Measurements from ENCODE around the gene NCK2.
"Not testable (repeated sequence)": the region's sequence is repeated elsewhere in the genome, so short reads cannot be mapped to it uniquely, and the experiment has no call there.

NCK2 gene

DNA sequence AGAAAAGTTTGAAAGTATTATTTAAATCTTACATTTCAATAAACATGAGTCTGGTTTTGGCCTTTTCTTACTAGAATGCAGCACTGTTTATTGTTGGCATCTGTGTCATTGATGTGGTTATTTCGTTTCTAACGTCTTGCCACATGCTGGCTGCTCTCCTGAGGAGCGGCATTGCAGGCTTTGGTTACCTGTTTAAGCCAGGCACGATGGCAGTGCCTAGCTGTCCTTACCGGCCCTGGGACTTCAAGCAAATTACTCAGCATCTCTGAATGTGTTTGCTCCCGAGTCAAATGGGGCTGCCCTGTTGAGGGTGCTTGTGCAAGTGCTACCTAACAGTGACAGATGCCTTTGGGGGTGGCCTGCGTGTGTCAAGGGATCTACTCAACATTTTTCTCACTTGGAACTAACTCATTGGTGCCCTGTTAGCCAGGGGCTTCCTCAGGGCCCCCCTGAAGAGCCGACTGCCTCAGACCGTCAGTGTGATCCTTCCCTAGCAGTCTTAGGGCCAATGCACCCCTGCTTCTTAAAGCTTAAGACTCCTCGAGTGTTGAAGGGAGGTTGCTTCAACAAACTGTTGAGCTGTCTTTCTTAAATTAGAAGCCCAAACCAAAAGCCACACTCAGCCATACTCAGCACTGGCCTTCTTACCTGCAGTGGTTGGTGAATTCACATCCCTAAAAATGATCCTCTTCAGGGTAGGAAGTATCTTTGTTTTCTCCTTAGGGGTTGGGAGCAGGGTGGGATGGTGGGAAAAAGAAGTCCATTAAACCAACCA, 151.5 kb downstream of the NCK2 start:
- Histone ChIP-seq H3K4me1 (ENCODE audit: insufficient read depth, insufficient read length) (no peaks in the 10 kb centered on the region), H3K9ac (ENCODE audit: insufficient read length, low read depth) (no peak overlapping the region), H3K36me3 (ENCODE audit: insufficient read depth, insufficient read length, low read length) (peaks cover 24% of the 10 kb centered on the region), H3K4me3 (ENCODE audit: insufficient read length, low read depth) (no peak overlapping the region), H3K27me3 (ENCODE audit: insufficient read depth, insufficient read length) (no peaks in the 10 kb centered on the region), H3K9me3 (ENCODE audit: insufficient read depth, low read length) (peaks cover 12% of the 10 kb centered on the region)
- no peak for DNase-seq (ENCODE audit: low read depth, low spot score)
- TF ChIP-seq YY1 (IDR thresholded peaks at IDR 0.05; ENCODE audit: insufficient read depth, insufficient read length) (no peak), SUZ12 (IDR thresholded peaks at IDR 0.05; ENCODE audit: extremely low read depth, insufficient read depth, insufficient read length) (no peak), ZNF274 (IDR thresholded peaks at IDR 0.05; ENCODE audit: low read depth, low read length) (no peak)

DNA sequence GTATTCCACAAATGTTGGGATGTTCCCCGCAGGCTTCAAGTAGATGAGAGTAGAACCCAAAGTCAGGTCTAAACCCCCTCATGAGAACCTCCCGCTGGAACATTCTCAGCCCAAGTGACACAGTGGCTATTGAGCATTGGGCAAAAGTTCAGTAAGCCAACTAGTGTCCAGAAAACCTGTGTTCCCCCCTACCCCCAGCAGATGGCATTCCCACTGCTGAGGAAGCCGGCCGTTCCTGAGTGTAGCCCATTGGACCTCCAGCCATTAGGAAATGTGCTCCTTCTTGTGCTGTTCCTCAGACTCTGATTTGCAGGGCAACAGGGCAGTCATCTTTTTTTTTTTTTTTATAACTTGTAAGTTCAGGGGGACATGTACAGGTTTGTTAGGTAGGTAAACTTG, 152.1 kb downstream of the NCK2 start:
- Histone ChIP-seq H3K4me1 (ENCODE audit: insufficient read depth, insufficient read length) (no peaks in the 10 kb centered on the region), H3K4me3 (ENCODE audit: insufficient read length, low read depth) (no peak overlapping the region), H3K36me3 (ENCODE audit: insufficient read depth, insufficient read length, low read length) (peaks cover 24% of the 10 kb centered on the region), H3K27me3 (ENCODE audit: insufficient read depth, insufficient read length) (no peaks in the 10 kb centered on the region), H3K9ac (ENCODE audit: insufficient read length, low read depth) (no peak overlapping the region), H3K9me3 (ENCODE audit: insufficient read depth, low read length) (peaks cover 12% of the 10 kb centered on the region)
- TF ChIP-seq YY1 (IDR thresholded peaks at IDR 0.05; ENCODE audit: insufficient read depth, insufficient read length) (no peak), SUZ12 (IDR thresholded peaks at IDR 0.05; ENCODE audit: extremely low read depth, insufficient read depth, insufficient read length) (no peak), ZNF274 (IDR thresholded peaks at IDR 0.05; ENCODE audit: low read depth, low read length) (no peak)
- DNase-seq (ENCODE audit: low read depth, low spot score) = no peak

DNA sequence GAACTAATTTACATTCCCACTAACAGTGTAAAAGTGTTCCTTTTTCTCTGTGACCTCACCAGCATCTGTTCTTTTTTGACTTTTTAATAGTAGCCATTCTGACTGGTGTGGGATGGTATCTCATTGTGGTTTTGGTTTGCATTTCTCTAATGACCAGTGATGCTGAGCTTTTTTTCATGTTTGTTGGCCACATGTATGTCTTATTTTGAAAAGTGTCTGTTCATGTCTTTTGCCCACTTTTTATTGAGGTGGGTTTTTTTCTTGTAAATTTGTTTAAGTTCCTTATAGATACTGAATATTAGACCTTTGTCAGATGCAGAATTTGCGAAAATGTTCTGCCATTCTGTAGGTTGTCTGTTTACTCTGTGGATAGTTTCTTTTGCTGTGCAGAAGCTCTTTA, 153.0 kb downstream of the NCK2 start:
- not testable (repeated sequence) for H3K27me3 ChIP-seq (ENCODE audit: insufficient read depth, insufficient read length); DNase-seq (ENCODE audit: low read depth, low spot score); H3K4me1 ChIP-seq (ENCODE audit: insufficient read depth, insufficient read length); H3K9ac ChIP-seq (ENCODE audit: insufficient read length, low read depth); H3K4me3 ChIP-seq (ENCODE audit: insufficient read length, low read depth)
- Histone ChIP-seq H3K9me3 (ENCODE audit: insufficient read depth, low read length) (peaks cover 12% of the 10 kb centered on the region), H3K36me3 (ENCODE audit: insufficient read depth, insufficient read length, low read length) (peaks cover 24% of the 10 kb centered on the region)

DNA sequence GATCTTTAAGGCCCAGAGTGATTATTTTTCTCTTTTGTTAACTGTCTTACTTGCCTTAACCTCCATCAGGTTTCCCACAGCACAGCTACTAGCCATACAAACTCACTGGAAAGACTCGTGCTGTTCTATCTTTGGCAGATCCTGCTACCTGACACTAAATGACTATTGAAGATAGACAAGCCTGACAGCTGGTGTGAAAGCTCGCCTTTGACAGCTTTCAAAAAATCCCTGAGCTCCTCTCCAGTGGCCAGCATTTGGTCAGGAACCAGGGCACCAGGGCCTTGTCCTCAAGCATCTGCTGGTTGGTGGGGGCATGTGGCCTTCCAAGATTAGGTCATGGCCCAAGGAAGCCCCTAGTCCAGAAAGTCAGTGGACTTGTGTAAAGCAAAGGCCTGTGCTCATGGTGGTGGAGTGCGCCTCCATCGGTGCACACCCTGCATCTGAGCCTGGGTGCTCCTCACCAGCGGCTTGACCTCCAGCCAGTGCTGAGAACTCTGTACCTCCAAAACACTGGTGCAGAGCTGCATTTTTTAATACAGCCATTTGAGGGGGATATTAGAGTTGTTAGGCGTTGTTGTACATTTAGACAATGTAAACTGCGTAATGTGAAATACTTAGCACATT, 158.5 kb downstream of the NCK2 start:
- no peaks in the 10 kb centered on the region for H3K27me3 ChIP-seq (ENCODE audit: insufficient read depth, insufficient read length)
- H3K36me3 ChIP-seq (ENCODE audit: insufficient read depth, insufficient read length, low read length) = no peaks in the 10 kb centered on the region
- H3K9me3 ChIP-seq (ENCODE audit: insufficient read depth, low read length) = peaks cover 2% of the 10 kb centered on the region
- no peak for DNase-seq (ENCODE audit: low read depth, low spot score)
- no peak overlapping the region for H3K9ac ChIP-seq (ENCODE audit: insufficient read length, low read depth)
- TF ChIP-seq YY1 (IDR thresholded peaks at IDR 0.05; ENCODE audit: insufficient read depth, insufficient read length) = no peak
- TF ChIP-seq SUZ12 (IDR thresholded peaks at IDR 0.05; ENCODE audit: extremely low read depth, insufficient read depth, insufficient read length) = no peak
- no peak for TF ChIP-seq ZNF274 (IDR thresholded peaks at IDR 0.05; ENCODE audit: low read depth, low read length)
- H3K4me3 ChIP-seq (ENCODE audit: insufficient read length, low read depth) = no peak overlapping the region
- H3K4me1 ChIP-seq (ENCODE audit: insufficient read depth, insufficient read length) = no peaks in the 10 kb centered on the region

DNA sequence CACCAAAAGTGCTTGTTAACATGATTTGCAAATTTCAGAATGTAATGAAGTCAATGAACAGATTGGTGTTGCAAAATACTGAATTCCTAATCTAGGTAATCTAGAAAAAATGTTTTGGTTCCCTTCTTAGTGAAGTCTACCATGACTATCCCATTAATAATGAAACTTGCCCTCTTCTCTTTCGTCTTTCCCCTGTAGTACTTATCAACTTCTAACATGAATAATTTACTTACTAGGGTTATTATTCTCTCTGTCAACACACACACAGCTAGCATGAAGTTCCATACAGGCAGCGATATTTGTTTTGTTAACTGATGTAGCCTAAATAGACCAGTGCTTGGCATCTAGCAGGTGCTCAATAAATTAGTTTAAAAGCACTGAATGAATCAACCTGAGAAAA, 160.2 kb downstream of the NCK2 start:
- TF ChIP-seq SUZ12 (IDR thresholded peaks at IDR 0.05; ENCODE audit: extremely low read depth, insufficient read depth, insufficient read length) (no peak), YY1 (IDR thresholded peaks at IDR 0.05; ENCODE audit: insufficient read depth, insufficient read length) (no peak), ZNF274 (IDR thresholded peaks at IDR 0.05; ENCODE audit: low read depth, low read length) (no peak)
- Histone ChIP-seq H3K27me3 (ENCODE audit: insufficient read depth, insufficient read length) (no peaks in the 10 kb centered on the region), H3K36me3 (ENCODE audit: insufficient read depth, insufficient read length, low read length) (no peaks in the 10 kb centered on the region), H3K4me3 (ENCODE audit: insufficient read length, low read depth) (no peak overlapping the region), H3K4me1 (ENCODE audit: insufficient read depth, insufficient read length) (no peaks in the 10 kb centered on the region), H3K9me3 (ENCODE audit: insufficient read depth, low read length) (no peaks in the 10 kb centered on the region), H3K9ac (ENCODE audit: insufficient read length, low read depth) (no peak overlapping the region)
- no peak for DNase-seq (ENCODE audit: low read depth, low spot score)

DNA sequence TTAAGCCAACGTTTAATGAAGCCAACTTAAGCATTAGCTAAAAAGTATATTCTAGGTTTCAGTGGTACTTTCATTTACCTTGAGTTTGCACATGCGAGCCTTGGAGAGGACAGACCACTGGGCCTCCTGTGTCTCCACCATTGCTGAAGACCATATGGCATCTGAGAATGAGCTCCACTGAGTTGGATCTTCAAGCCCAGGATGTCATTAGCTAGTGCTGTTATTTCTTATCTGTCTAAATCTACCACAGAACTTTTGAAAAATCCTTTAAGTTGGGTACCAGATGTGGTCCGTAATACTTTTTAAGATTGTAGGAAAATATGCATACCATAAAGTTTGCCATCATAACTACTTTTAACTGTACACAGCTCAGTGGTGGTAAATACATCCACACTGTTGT, 161.8 kb downstream of the NCK2 start:
- no peak for DNase-seq (ENCODE audit: low read depth, low spot score)
- no peaks in the 10 kb centered on the region for H3K4me1 ChIP-seq (ENCODE audit: insufficient read depth, insufficient read length)
- no peak overlapping the region for H3K4me3 ChIP-seq (ENCODE audit: insufficient read length, low read depth)
- H3K36me3 ChIP-seq (ENCODE audit: insufficient read depth, insufficient read length, low read length) = no peaks in the 10 kb centered on the region
- H3K27me3 ChIP-seq (ENCODE audit: insufficient read depth, insufficient read length) = no peaks in the 10 kb centered on the region
- no peak for TF ChIP-seq ZNF274 (IDR thresholded peaks at IDR 0.05; ENCODE audit: low read depth, low read length)
- no peaks in the 10 kb centered on the region for H3K9me3 ChIP-seq (ENCODE audit: insufficient read depth, low read length)
- no peak overlapping the region for H3K9ac ChIP-seq (ENCODE audit: insufficient read length, low read depth)

DNA sequence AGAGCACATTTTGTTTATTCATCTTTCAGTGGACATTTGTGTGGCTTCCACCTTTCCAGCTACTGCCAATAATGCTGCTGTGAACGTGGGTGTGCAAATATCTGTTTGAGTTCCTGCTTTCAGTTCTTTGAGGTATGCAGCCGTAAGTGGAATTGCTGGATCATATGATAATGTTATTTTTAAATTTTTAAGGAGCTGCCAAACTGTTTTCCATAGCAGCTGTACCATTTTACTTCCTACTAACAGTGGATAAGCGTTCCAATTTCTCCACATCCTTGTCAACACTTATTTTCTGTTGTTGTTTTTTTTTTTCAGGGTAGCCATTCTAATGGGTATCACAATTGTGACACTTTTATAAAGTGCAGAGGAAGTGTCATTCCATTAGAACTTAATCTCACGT, 162.5 kb downstream of the NCK2 start:
- H3K9ac ChIP-seq (ENCODE audit: insufficient read length, low read depth) = no peak overlapping the region
- TF ChIP-seq SUZ12 (IDR thresholded peaks at IDR 0.05; ENCODE audit: extremely low read depth, insufficient read depth, insufficient read length) (no peak), ZNF274 (IDR thresholded peaks at IDR 0.05; ENCODE audit: low read depth, low read length) (no peak), YY1 (IDR thresholded peaks at IDR 0.05; ENCODE audit: insufficient read depth, insufficient read length) (no peak)
- H3K27me3 ChIP-seq (ENCODE audit: insufficient read depth, insufficient read length) = no peaks in the 10 kb centered on the region

More for the DNA sequence above, 162.5 kb downstream of the NCK2 start:
- H3K4me3 ChIP-seq (ENCODE audit: insufficient read length, low read depth) = no peak overlapping the region
- no peaks in the 10 kb centered on the region for H3K4me1 ChIP-seq (ENCODE audit: insufficient read depth, insufficient read length)
- DNase-seq (ENCODE audit: low read depth, low spot score) = no peak
- no peaks in the 10 kb centered on the region for H3K36me3 ChIP-seq (ENCODE audit: insufficient read depth, insufficient read length, low read length)
- no peaks in the 10 kb centered on the region for H3K9me3 ChIP-seq (ENCODE audit: insufficient read depth, low read length)
